Loucy (cell line): ENCODE measurements around the gene SCN7A.

Source experiments
- H2AFZ ChIP-seq: fragments of 200-600 bp; sonication (generic); 2 replicates; pipeline ENCODE4 v1.6.0; 2016; ENCODE audit warnings: antibody characterized with exemption, mild to moderate bottlenecking, low read length, moderate library complexity
- H3F3A ChIP-seq: fragments of 200-600 bp; 2 replicates; pipeline ENCODE4 v1.6.0; 2016; ENCODE audit warnings: antibody characterized with exemption, low read depth, mild to moderate bottlenecking
- H3K27me3 ChIP-seq: fragments of 200-600 bp; sonication (generic); 2 replicates; pipeline ENCODE4 v1.6.1; 2014; ENCODE audit warnings: low read length, mild to moderate bottlenecking; ENCODE audit not compliant: insufficient read depth, poor library complexity, severe bottlenecking
- H3K36me3 ChIP-seq: fragments of 200-600 bp; sonication (generic); 2 replicates; pipeline ENCODE4 v1.6.1; 2016; ENCODE audit warnings: low read length; ENCODE audit not compliant: insufficient read depth
- H3K4me1 ChIP-seq: fragments of 200-600 bp; sonication (generic); 2 replicates; pipeline ENCODE4 v1.5.1; 2014; ENCODE audit warnings: low read length, mild to moderate bottlenecking; ENCODE audit not compliant: insufficient read depth, poor library complexity, severe bottlenecking
- H3K4me2 ChIP-seq: fragments of 200-600 bp; sonication (generic); 2 replicates; pipeline ENCODE4 v1.6.0; 2014; ENCODE audit warnings: antibody characterized with exemption, low read length, low read depth, mild to moderate bottlenecking; ENCODE audit not compliant: poor library complexity, severe bottlenecking
- H3K4me3 ChIP-seq: fragments of 200-600 bp; sonication (generic); 2 replicates; pipeline ENCODE4 v1.5.1; 2014; ENCODE audit warnings: low read length, mild to moderate bottlenecking, mixed read lengths; ENCODE audit not compliant: poor library complexity, severe bottlenecking
- H3K79me2 ChIP-seq: fragments of 200-600 bp; sonication (generic); 2 replicates; pipeline ENCODE4 v1.6.1; 2014; ENCODE audit warnings: low read length; ENCODE audit not compliant: insufficient read depth
- H3K9ac ChIP-seq: fragments of 200-600 bp; sonication (generic); 2 replicates; pipeline ENCODE4 v1.6.0; 2014; ENCODE audit warnings: mild to moderate bottlenecking, low read depth, low read length, moderate library complexity; ENCODE audit not compliant: poor library complexity, severe bottlenecking
- H3K9me2 ChIP-seq: fragments of 200-600 bp; sonication (generic); replicated peaks from 2 replicates; pipeline ENCODE4 v1.6.1; 2016; ENCODE audit warnings: low read depth, low read length, mixed read lengths
- H3K9me3 ChIP-seq: fragments of 200-600 bp; sonication (generic); 2 replicates; pipeline ENCODE4 v1.6.1; 2014; ENCODE audit warnings: mild to moderate bottlenecking, antibody characterized with exemption, low read length, low read depth; ENCODE audit not compliant: insufficient read depth
- H4K20me1 ChIP-seq: fragments of 200-600 bp; sonication (generic); 2 replicates; pipeline ENCODE4 v1.6.0; 2014; ENCODE audit warnings: antibody characterized with exemption, low read length, mild to moderate bottlenecking; ENCODE audit not compliant: insufficient read depth, poor library complexity, severe bottlenecking
- CTCF ChIP-seq: fragments of 200-600 bp; sonication (generic); conservative IDR thresholded peaks from 2 replicates; pipeline ENCODE4 v1.5.1; 2014; ENCODE audit warnings: mild to moderate bottlenecking, antibody characterized with exemption, low read length
- EZH2phosphoT487 ChIP-seq: fragments of 200-600 bp; IDR thresholded peaks from 2 replicates; pipeline ENCODE4 v1.6.1; 2018; ENCODE audit warnings: antibody characterized with exemption, mild to moderate bottlenecking, moderate library complexity, borderline replicate concordance

Gene SCN7A

GRCh38 chr2:166513952-166514351 lies 19.9 kb upstream of the SCN7A start:
- Histone ChIP-seq H3K4me2 (no peak overlapping the region), H3K4me1 (no peaks in the 10 kb centered on the region), H3K27me3 (no peaks in the 10 kb centered on the region), H3K4me3 (no peak overlapping the region), H3K9ac (no peak overlapping the region), H4K20me1 (no peaks in the 10 kb centered on the region), H2AFZ (no peak overlapping the region), H3K79me2 (no peaks in the 10 kb centered on the region), H3F3A (no peaks in the 10 kb centered on the region), H3K9me3 (no peaks in the 10 kb centered on the region), H3K9me2 (no peaks in the 10 kb centered on the region), H3K36me3 (no peaks in the 10 kb centered on the region)
- no peak for TF ChIP-seq CTCF
- TF ChIP-seq EZH2phosphoT487 = no peak

- no peak for TF ChIP-seq CTCF
- no peak for TF ChIP-seq EZH2phosphoT487
- Histone ChIP-seq H3F3A (no peaks in the 10 kb centered on the region), H3K79me2 (no peaks in the 10 kb centered on the region), H3K9me3 (no peaks in the 10 kb centered on the region), H3K36me3 (no peaks in the 10 kb centered on the region), H3K9ac (no peak overlapping the region), H3K9me2 (no peaks in the 10 kb centered on the region), H3K4me3 (no peak overlapping the region), H3K4me2 (no peak overlapping the region), H4K20me1 (no peaks in the 10 kb centered on the region), H3K4me1 (no peaks in the 10 kb centered on the region), H2AFZ (no peak overlapping the region), H3K27me3 (no peaks in the 10 kb centered on the region)
Observed at GRCh38 chr2:166499281-166499680, 5.2 kb upstream of the SCN7A start.

GRCh38 chr2:166491461-166491860 lies 2.6 kb downstream of the SCN7A start:
- H3K9ac ChIP-seq = no peak overlapping the region
- H3K9me3 ChIP-seq = no peaks in the 10 kb centered on the region
- no peaks in the 10 kb centered on the region for H3K9me2 ChIP-seq
- no peak overlapping the region for H3K4me2 ChIP-seq
- H3K36me3 ChIP-seq = no peaks in the 10 kb centered on the region
- TF ChIP-seq CTCF (no peak), EZH2phosphoT487 (no peak)
- H2AFZ ChIP-seq = no peak overlapping the region
- no peaks in the 10 kb centered on the region for H3F3A ChIP-seq
- H3K27me3 ChIP-seq = no peaks in the 10 kb centered on the region
- H3K4me1 ChIP-seq = peaks cover 4% of the 10 kb centered on the region
- H3K79me2 ChIP-seq = no peaks in the 10 kb centered on the region
- no peak overlapping the region for H3K4me3 ChIP-seq
- no peaks in the 10 kb centered on the region for H4K20me1 ChIP-seq
